HCT116 (cell line): ENCODE data around the gene TNN. TPM values are rescaled to one million over a fixed set of nuclear protein-coding genes. Genes with fewer than 3 reads are reported as not detected.

ENCODE experiments used
- ATAC-seq: fragments of 200-7000 bp; cut with Tn5 transposase; 2 replicates; pipeline ENCODE4 v1.9.1; 2020; ENCODE audit warnings: mild to moderate bottlenecking, moderate library complexity
- BruUV-seq: library from RNA; stranded (reverse); fragments of 400-500 nt; replicated peaks from 2 replicates; lab custom pipeline; 2021; lab: Mats Ljungman, UMichigan
- CTCF ChIA-PET: fragments of 300-600 bp; sonication (Branson Sonifier 250); formaldehyde crosslinking; loops from one replicate; lab custom pipeline; 2021; ENCODE audit warnings: antibody characterized with exemption; lab: Charles Lee
- POLR2A ChIA-PET: fragments of 300-600, 350-600 bp; sonication (Branson Sonifier 250); formaldehyde crosslinking; loops from one replicate; lab custom pipeline; 2021; ENCODE audit warnings: antibody characterized with exemption; lab: Charles Lee
- RAD21 ChIA-PET, 2 experiments: fragments of 300-600 bp; sonication (Branson Sonifier 250); formaldehyde crosslinking; loops; one replicate each; lab custom pipeline; 2023; ENCODE audit warnings: low total read pairs in 2 of 2; ENCODE audit not compliant: uncharacterized antibody in 2 of 2, unreplicated experiment in 2 of 2, low non-redundant PET in 1 of 2; lab: Charles Lee
- DNase-seq: peaks from one replicate; pipeline ENCODE4 v3.0.0-alpha.2; 2010; ENCODE audit warnings: low read depth, low spot score
- H2AFZ ChIP-seq: fragments of 200-600 bp; shearing (Covaris generic), sonication (generic); 2 replicates; pipeline ENCODE4 v1.6.1; 2017; ENCODE audit warnings: low read depth, mixed run types, mixed read lengths, antibody characterized with exemption, low read length; ENCODE audit not compliant: poor library complexity, severe bottlenecking
- H3K27ac ChIP-seq: 2 replicates; pipeline ENCODE4 v1.5.1; 2012; ENCODE audit warnings: low read depth, low read length
- H3K27me3 ChIP-seq: fragments of 200-600 bp; sonication (generic); 2 replicates; pipeline ENCODE4 v1.6.1; 2016; ENCODE audit warnings: mixed run types, low read length, mixed read lengths; ENCODE audit not compliant: insufficient read depth
- H3K36me3 ChIP-seq, 2 experiments: fragments of 200-500 bp in 1 of 2; fragments of 200-600 bp in 1 of 2; sonication (Bioruptor generic) in 1 of 2; sonication (generic) in 1 of 2; 2 replicates each; pipeline versions ENCODE4 v1.5.1 to v1.6.1; 2014 to 2016; ENCODE audit warnings: low read length in 2 of 2, inconsistent platforms in 1 of 2, mixed read lengths in 1 of 2, mixed run types in 1 of 2; ENCODE audit not compliant: insufficient read depth in 2 of 2, control insufficient read depth in 1 of 2
- H3K4me1 ChIP-seq, 2 experiments: fragments of 200-600 bp in 1 of 2; sonication (generic) in 1 of 2; 2 replicates each; pipeline versions ENCODE4 v1.5.1 to v1.6.1; 2012 to 2017; ENCODE audit warnings: low read length in 2 of 2, inconsistent platforms in 1 of 2, mild to moderate bottlenecking in 1 of 2, mixed read lengths in 1 of 2, mixed run types in 1 of 2, moderate library complexity in 1 of 2; ENCODE audit not compliant: insufficient read depth in 2 of 2, control insufficient read depth in 1 of 2
- H3K4me2 ChIP-seq: fragments of 200-600 bp; sonication (generic); 2 replicates; pipeline ENCODE4 v1.6.1; 2017; ENCODE audit warnings: mixed run types, low read length, mixed read lengths
- H3K4me3 ChIP-seq, 2 experiments: fragments of 200-600 bp in 1 of 2; sonication (generic) in 1 of 2; replicated peaks in 1 of 2; 2 replicates each; pipeline ENCODE4 v1.5.1; 2011 to 2016; ENCODE audit warnings: low read length in 2 of 2, control low read depth in 1 of 2, low read depth in 1 of 2, mild to moderate bottlenecking in 1 of 2, mixed read lengths in 1 of 2, mixed run types in 1 of 2
- H3K79me2 ChIP-seq: fragments of 200-600 bp; sonication (generic); 2 replicates; pipeline ENCODE4 v1.6.1; 2017; ENCODE audit warnings: mild to moderate bottlenecking, mixed run types, low read length, moderate library complexity, mixed read lengths; ENCODE audit not compliant: insufficient read depth
- H3K9ac ChIP-seq: fragments of 200-600 bp; sonication (generic); 2 replicates; pipeline ENCODE4 v1.6.1; 2016; ENCODE audit warnings: low read length, mixed read lengths
- H3K9me2 ChIP-seq: fragments of 200-600 bp; sonication (generic), shearing (Covaris generic); 2 replicates; pipeline ENCODE4 v1.6.1; 2017; ENCODE audit warnings: mixed run types, mild to moderate bottlenecking, moderate library complexity; ENCODE audit not compliant: insufficient read depth
- H3K9me3 ChIP-seq, 2 experiments: fragments of 200-500 bp in 1 of 2; fragments of 200-600 bp in 1 of 2; sonication (Bioruptor generic) in 1 of 2; sonication (generic) in 1 of 2; 2 replicates each; pipeline ENCODE4 v1.6.1; 2014 to 2017; ENCODE audit warnings: low read length in 2 of 2, mixed read lengths in 2 of 2, inconsistent platforms in 1 of 2, low read depth in 1 of 2, mild to moderate bottlenecking in 1 of 2, mixed run types in 1 of 2, moderate library complexity in 1 of 2; ENCODE audit not compliant: control insufficient read depth in 1 of 2, insufficient read depth in 1 of 2
- H4K20me1 ChIP-seq: fragments of 200-600 bp; sonication (generic), shearing (Covaris generic); 2 replicates; pipeline ENCODE4 v1.6.1; 2017; ENCODE audit warnings: mixed run types, mild to moderate bottlenecking, moderate library complexity; ENCODE audit not compliant: insufficient read depth
- ATF3 ChIP-seq: IDR thresholded peaks from 2 replicates; pipeline ENCODE4 v1.6.1; 2012
- TCF7L2 ChIP-seq: IDR thresholded peaks from 2 replicates; pipeline ENCODE4 v1.7.0; 2011; ENCODE audit warnings: borderline replicate concordance, inconsistent platforms; ENCODE audit not compliant: insufficient read depth, insufficient read length; ENCODE audit errors: extremely low read depth
- YY1 ChIP-seq: IDR thresholded peaks from 2 replicates; pipeline ENCODE4 v1.6.1; 2011; ENCODE audit warnings: low read length, low read depth, moderate library complexity, mild to moderate bottlenecking; ENCODE audit not compliant: insufficient replicate concordance; ENCODE audit errors: extremely low read depth
- ZBTB33 ChIP-seq: IDR thresholded peaks from 2 replicates; pipeline ENCODE4 v1.6.1; 2011; ENCODE audit warnings: mild to moderate bottlenecking, low read length, moderate library complexity; ENCODE audit not compliant: insufficient replicate concordance; ENCODE audit errors: extremely low read depth
- intact Hi-C: fragments of 100-400 bp; cut with micrococcal nuclease; formaldehyde crosslinking; loops from 2 replicates; pipeline ENCODE4 v1.10.0; 2022
- total RNA-seq: library from RNA; stranded (reverse); gene quantifications from one replicate; pipeline ENCODE4 v1.2.1, GENCODE V29; 2021; ENCODE audit not compliant: unreplicated experiment

The TNN gene
- total RNA-seq, 1 experiment from 2014 or later, result not detected

- Histone ChIP-seq H3K4me1 (peaks cover 0 to 9% of the 10 kb centered on the region in 2 experiments; a peak in 2 of 4 replicates), H3K36me3 (no peaks in the 10 kb centered on the region), H3K4me3 (no peak overlapping the region), H3K9me2 (no peaks in the 10 kb centered on the region), H3K9ac (no peak overlapping the region), H3K27me3 (peaks cover 9% of the 10 kb centered on the region), H3K27ac (no peak overlapping the region), H3K79me2 (no peaks in the 10 kb centered on the region), H3K4me2 (no peak overlapping the region), H3K9me3 (no peaks in the 10 kb centered on the region), H4K20me1 (no peaks in the 10 kb centered on the region), H2AFZ (no peak overlapping the region)
- ATAC-seq (no peak), DNase-seq (no peak)
- RAD21 ChIA-PET, result no interaction called here
- BruUV-seq, result no TSS peak
- no peak for TF ChIP-seq YY1
- no peak for TF ChIP-seq ATF3
- no peak for TF ChIP-seq TCF7L2
- TF ChIP-seq ZBTB33, result no peak
- POLR2A ChIA-PET, result no interaction called here
- intact Hi-C loops, result loop anchor here (5.0 kb wide), 1 partner anchor 1694 kb away; no protein-coding TSS in a partner anchor
- CTCF ChIA-PET, result interaction anchor here (4.1 to 4.2 kb wide), 2 partner anchors 119 to 170 kb away, joined by 33 to 35 read pairs; no protein-coding TSS in a partner anchor
These were observed 80.4 kb downstream of the TNN start for GRCh38 chr1:175148068-175148467.
